ENCODE results near the gene DUSP1.

DNA sequence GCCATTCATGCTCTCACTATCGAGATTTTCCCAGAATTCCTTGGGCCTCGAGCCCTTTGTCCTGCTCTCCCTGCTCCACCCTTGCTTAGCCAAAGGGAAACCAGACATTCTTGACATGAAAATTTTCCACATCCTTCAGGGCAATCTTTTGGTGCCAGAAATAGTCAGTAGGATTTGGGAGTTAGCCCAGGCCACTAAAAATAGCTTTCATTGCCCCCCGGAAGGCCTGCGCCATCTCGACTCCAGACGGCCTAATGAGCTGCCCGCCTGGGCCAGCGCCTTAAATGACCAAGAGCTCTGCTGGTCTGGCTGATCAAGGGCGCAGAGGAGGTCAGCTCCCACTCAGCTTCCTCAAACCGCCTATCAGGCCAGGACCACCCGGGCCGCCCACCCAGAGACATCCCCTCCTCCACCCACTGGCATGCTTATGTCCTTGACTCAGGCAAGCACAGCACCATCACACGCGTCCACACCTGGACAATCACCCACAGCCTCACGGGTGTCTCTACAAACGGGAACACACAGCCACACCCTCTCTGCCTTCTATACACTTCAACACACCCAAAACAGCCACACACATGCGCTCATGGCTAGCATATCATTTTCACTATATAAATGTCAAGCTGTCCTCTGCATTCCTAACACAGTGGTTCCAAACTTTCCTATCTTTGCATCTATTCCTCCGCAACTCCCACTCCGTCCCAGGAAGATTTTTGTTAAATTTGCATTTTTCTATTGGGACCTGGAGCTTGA lies 20.9 kb downstream of the DUSP1 start:
- TF ChIP-seq EP300 (conservative IDR thresholded peaks at IDR 0.05; ENCODE audit: poor library complexity, severe bottlenecking) = no peak
- TF ChIP-seq RAD21 (conservative IDR thresholded peaks at IDR 0.05) = no peak
- TF ChIP-seq EZH2 (IDR thresholded peaks at IDR 0.05; ENCODE audit: borderline replicate concordance, insufficient read depth, low read length, poor library complexity, severe bottlenecking) = no peak
- TF ChIP-seq, protein P1, sequence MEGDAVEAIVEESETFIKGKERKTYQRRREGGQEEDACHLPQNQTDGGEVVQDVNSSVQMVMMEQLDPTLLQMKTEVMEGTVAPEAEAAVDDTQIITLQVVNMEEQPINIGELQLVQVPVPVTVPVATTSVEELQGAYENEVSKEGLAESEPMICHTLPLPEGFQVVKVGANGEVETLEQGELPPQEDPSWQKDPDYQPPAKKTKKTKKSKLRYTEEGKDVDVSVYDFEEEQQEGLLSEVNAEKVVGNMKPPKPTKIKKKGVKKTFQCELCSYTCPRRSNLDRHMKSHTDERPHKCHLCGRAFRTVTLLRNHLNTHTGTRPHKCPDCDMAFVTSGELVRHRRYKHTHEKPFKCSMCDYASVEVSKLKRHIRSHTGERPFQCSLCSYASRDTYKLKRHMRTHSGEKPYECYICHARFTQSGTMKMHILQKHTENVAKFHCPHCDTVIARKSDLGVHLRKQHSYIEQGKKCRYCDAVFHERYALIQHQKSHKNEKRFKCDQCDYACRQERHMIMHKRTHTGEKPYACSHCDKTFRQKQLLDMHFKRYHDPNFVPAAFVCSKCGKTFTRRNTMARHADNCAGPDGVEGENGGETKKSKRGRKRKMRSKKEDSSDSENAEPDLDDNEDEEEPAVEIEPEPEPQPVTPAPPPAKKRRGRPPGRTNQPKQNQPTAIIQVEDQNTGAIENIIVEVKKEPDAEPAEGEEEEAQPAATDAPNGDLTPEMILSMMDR (IDR thresholded peaks at IDR 0.05; ENCODE audit: poor library complexity, severe bottlenecking) = no peak
- TF ChIP-seq SMC3 (conservative IDR thresholded peaks at IDR 0.05; ENCODE audit: poor library complexity) = no peak
- TF ChIP-seq, protein P2, sequence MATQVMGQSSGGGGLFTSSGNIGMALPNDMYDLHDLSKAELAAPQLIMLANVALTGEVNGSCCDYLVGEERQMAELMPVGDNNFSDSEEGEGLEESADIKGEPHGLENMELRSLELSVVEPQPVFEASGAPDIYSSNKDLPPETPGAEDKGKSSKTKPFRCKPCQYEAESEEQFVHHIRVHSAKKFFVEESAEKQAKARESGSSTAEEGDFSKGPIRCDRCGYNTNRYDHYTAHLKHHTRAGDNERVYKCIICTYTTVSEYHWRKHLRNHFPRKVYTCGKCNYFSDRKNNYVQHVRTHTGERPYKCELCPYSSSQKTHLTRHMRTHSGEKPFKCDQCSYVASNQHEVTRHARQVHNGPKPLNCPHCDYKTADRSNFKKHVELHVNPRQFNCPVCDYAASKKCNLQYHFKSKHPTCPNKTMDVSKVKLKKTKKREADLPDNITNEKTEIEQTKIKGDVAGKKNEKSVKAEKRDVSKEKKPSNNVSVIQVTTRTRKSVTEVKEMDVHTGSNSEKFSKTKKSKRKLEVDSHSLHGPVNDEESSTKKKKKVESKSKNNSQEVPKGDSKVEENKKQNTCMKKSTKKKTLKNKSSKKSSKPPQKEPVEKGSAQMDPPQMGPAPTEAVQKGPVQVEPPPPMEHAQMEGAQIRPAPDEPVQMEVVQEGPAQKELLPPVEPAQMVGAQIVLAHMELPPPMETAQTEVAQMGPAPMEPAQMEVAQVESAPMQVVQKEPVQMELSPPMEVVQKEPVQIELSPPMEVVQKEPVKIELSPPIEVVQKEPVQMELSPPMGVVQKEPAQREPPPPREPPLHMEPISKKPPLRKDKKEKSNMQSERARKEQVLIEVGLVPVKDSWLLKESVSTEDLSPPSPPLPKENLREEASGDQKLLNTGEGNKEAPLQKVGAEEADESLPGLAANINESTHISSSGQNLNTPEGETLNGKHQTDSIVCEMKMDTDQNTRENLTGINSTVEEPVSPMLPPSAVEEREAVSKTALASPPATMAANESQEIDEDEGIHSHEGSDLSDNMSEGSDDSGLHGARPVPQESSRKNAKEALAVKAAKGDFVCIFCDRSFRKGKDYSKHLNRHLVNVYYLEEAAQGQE (IDR thresholded peaks at IDR 0.05; ENCODE audit: borderline replicate concordance) = no peak

All from neural cell (in vitro differentiated cells).